ENCODE results near the gene ALOX5. TPM values are rescaled to one million over a fixed set of nuclear protein-coding genes. Genes with fewer than 3 reads are reported as not detected.

Gene ALOX5
- total RNA-seq, 1 donor from 2014 or later, result not detected

- TF ChIP-seq CTCF (IDR thresholded peaks at IDR 0.05), result no peak
- Mint-ChIP-seq H3K27me3 (ENCODE audit: unreplicated experiment) (peaks cover 42% of the 10 kb centered on the region), H3K27ac (ENCODE audit: unreplicated experiment) (no peak overlapping the region), H3K36me3 (ENCODE audit: unreplicated experiment) (no peaks in the 10 kb centered on the region), H3K9me3 (ENCODE audit: unreplicated experiment) (no peaks in the 10 kb centered on the region), H3K4me1 (ENCODE audit: unreplicated experiment) (peaks cover 9% of the 10 kb centered on the region), H3K4me3 (ENCODE audit: unreplicated experiment) (no peak overlapping the region)
- DNase-seq (ENCODE audit: extremely low spot score, unreplicated experiment), result no peak
Observed at GRCh38 chr10:45377858-45378257, 3.8 kb downstream of the ALOX5 start.

- H3K9me3 Mint-ChIP-seq (ENCODE audit: unreplicated experiment), result no peaks in the 10 kb centered on the region
- no peak overlapping the region for H3K4me3 Mint-ChIP-seq (ENCODE audit: unreplicated experiment)
- no peak overlapping the region for H3K27ac Mint-ChIP-seq (ENCODE audit: unreplicated experiment)
- H3K27me3 Mint-ChIP-seq (ENCODE audit: unreplicated experiment), result peaks cover 33% of the 10 kb centered on the region
- TF ChIP-seq CTCF (IDR thresholded peaks at IDR 0.05), result no peak
- no peak for DNase-seq (ENCODE audit: extremely low spot score, unreplicated experiment)
- no peaks in the 10 kb centered on the region for H3K36me3 Mint-ChIP-seq (ENCODE audit: unreplicated experiment)
- H3K4me1 Mint-ChIP-seq (ENCODE audit: unreplicated experiment), result peaks cover 1% of the 10 kb centered on the region
Observed at GRCh38 chr10:45378914-45379726, 5.1 kb downstream of the ALOX5 start.

GRCh38 chr10:45379891-45380540, 6.0 kb downstream of the ALOX5 start:
- no peak for DNase-seq (ENCODE audit: extremely low spot score, unreplicated experiment)
- H3K4me3 Mint-ChIP-seq (ENCODE audit: unreplicated experiment), result no peak overlapping the region
- no peaks in the 10 kb centered on the region for H3K9me3 Mint-ChIP-seq (ENCODE audit: unreplicated experiment)
- H3K27me3 Mint-ChIP-seq (ENCODE audit: unreplicated experiment), result peaks cover 28% of the 10 kb centered on the region
- no peak overlapping the region for H3K27ac Mint-ChIP-seq (ENCODE audit: unreplicated experiment)
- TF ChIP-seq CTCF (IDR thresholded peaks at IDR 0.05), result no peak
- H3K4me1 Mint-ChIP-seq (ENCODE audit: unreplicated experiment), result no peaks in the 10 kb centered on the region
- H3K36me3 Mint-ChIP-seq (ENCODE audit: unreplicated experiment), result no peaks in the 10 kb centered on the region

- no peaks in the 10 kb centered on the region for H3K4me1 Mint-ChIP-seq (ENCODE audit: unreplicated experiment)
- no peaks in the 10 kb centered on the region for H3K36me3 Mint-ChIP-seq (ENCODE audit: unreplicated experiment)
- H3K9me3 Mint-ChIP-seq (ENCODE audit: unreplicated experiment), result no peaks in the 10 kb centered on the region
- DNase-seq (ENCODE audit: extremely low spot score, unreplicated experiment), result no peak
- peaks cover 19% of the 10 kb centered on the region for H3K27me3 Mint-ChIP-seq (ENCODE audit: unreplicated experiment)
- TF ChIP-seq CTCF (IDR thresholded peaks at IDR 0.05), result no peak
- H3K27ac Mint-ChIP-seq (ENCODE audit: unreplicated experiment), result no peak overlapping the region
- no peak overlapping the region for H3K4me3 Mint-ChIP-seq (ENCODE audit: unreplicated experiment)
Observed at GRCh38 chr10:45380903-45381620, 7.0 kb downstream of the ALOX5 start.

- DNase-seq (ENCODE audit: extremely low spot score, unreplicated experiment), result no peak
- Mint-ChIP-seq H3K4me3 (ENCODE audit: unreplicated experiment) (no peak overlapping the region), H3K27me3 (ENCODE audit: unreplicated experiment) (peaks cover 7% of the 10 kb centered on the region), H3K36me3 (ENCODE audit: unreplicated experiment) (no peaks in the 10 kb centered on the region), H3K4me1 (ENCODE audit: unreplicated experiment) (no peaks in the 10 kb centered on the region), H3K27ac (ENCODE audit: unreplicated experiment) (no peak overlapping the region), H3K9me3 (ENCODE audit: unreplicated experiment) (no peaks in the 10 kb centered on the region)
- TF ChIP-seq CTCF (IDR thresholded peaks at IDR 0.05), result no peak
Observed at GRCh38 chr10:45382591-45382990, 8.6 kb downstream of the ALOX5 start.

Data from osteocyte (in vitro differentiated cells).